Ishikawa (cell line): ENCODE results near the gene SLC18A2.

Experiments used
- CEBPB ChIP-seq: IDR thresholded peaks from 2 replicates; pipeline ENCODE4 v1.6.1; 2012
- CREB1 ChIP-seq: IDR thresholded peaks from 2 replicates; pipeline ENCODE4 v1.6.1; 2012; ENCODE audit warnings: low read depth
- EGR1 ChIP-seq: IDR thresholded peaks from 2 replicates; pipeline ENCODE4 v1.6.1; 2012
- EP300 ChIP-seq: IDR thresholded peaks from 2 replicates; pipeline ENCODE4 v1.6.1; 2012; ENCODE audit warnings: borderline replicate concordance
- FOXM1 ChIP-seq: IDR thresholded peaks from 2 replicates; pipeline ENCODE4 v1.6.1; 2012; ENCODE audit warnings: low read depth, borderline replicate concordance
- NFIC ChIP-seq: IDR thresholded peaks from 2 replicates; pipeline ENCODE4 v1.6.1; 2012
- RAD21 ChIP-seq: IDR thresholded peaks from 2 replicates; pipeline ENCODE4 v1.6.1; 2012; ENCODE audit warnings: low read depth
- REST ChIP-seq: IDR thresholded peaks from 2 replicates; pipeline ENCODE4 v1.6.1; 2012; ENCODE audit warnings: low read depth, mild to moderate bottlenecking
- TAF1 ChIP-seq: IDR thresholded peaks from 2 replicates; pipeline ENCODE4 v1.6.1; 2012; ENCODE audit warnings: low read depth, mild to moderate bottlenecking
- TCF12 ChIP-seq: IDR thresholded peaks from 2 replicates; pipeline ENCODE4 v1.6.1; 2012; ENCODE audit warnings: low read depth
- TEAD4 ChIP-seq: IDR thresholded peaks from 2 replicates; pipeline ENCODE4 v1.6.1; 2012
- YY1 ChIP-seq: IDR thresholded peaks from 2 replicates; pipeline ENCODE4 v1.6.1; 2012; ENCODE audit warnings: low read depth
- ZBTB7A ChIP-seq: IDR thresholded peaks from 2 replicates; pipeline ENCODE4 v1.6.1; 2012; ENCODE audit warnings: low read depth
- TF ChIP-seq, protein P1 (sequence below): IDR thresholded peaks from 2 replicates; pipeline ENCODE4 v1.6.1; 2012
- TF ChIP-seq, protein P2 (sequence below): IDR thresholded peaks from 2 replicates; pipeline ENCODE4 v1.6.1; 2012

SLC18A2 gene

DNA sequence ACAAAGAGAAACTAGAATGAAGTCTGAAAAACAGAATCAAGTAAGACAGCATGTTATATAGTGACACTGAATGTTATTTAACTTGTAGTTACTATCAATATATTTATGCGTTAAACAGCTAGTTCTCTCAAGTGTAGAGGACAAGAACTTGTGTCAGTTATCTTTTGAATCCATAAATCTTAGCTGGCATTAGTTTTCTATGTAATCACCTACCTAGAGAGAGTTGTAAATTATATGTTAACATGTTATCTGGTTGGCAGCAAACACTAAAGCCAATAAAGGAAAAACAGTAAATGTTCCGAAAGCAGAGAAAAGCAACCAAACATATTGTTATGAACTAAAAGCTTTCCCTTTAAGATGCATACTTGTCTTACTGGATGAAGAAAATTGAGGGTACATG is 36.8 kb downstream of the SLC18A2 start:
- TF ChIP-seq REST (no peak), ZBTB7A (no peak), RAD21 (no peak), TAF1 (no peak), TCF12 (no peak)

GRCh38 chr10:117284716-117285494 is 44.0 kb downstream of the SLC18A2 start:
- TF ChIP-seq YY1 (no peak), RAD21 (no peak)
- TF ChIP-seq, protein P1, sequence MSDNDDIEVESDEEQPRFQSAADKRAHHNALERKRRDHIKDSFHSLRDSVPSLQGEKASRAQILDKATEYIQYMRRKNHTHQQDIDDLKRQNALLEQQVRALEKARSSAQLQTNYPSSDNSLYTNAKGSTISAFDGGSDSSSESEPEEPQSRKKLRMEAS, result no peak
- TF ChIP-seq, protein P2, sequence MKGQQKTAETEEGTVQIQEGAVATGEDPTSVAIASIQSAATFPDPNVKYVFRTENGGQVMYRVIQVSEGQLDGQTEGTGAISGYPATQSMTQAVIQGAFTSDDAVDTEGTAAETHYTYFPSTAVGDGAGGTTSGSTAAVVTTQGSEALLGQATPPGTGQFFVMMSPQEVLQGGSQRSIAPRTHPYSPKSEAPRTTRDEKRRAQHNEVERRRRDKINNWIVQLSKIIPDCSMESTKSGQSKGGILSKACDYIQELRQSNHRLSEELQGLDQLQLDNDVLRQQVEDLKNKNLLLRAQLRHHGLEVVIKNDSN, result no peak

DNA sequence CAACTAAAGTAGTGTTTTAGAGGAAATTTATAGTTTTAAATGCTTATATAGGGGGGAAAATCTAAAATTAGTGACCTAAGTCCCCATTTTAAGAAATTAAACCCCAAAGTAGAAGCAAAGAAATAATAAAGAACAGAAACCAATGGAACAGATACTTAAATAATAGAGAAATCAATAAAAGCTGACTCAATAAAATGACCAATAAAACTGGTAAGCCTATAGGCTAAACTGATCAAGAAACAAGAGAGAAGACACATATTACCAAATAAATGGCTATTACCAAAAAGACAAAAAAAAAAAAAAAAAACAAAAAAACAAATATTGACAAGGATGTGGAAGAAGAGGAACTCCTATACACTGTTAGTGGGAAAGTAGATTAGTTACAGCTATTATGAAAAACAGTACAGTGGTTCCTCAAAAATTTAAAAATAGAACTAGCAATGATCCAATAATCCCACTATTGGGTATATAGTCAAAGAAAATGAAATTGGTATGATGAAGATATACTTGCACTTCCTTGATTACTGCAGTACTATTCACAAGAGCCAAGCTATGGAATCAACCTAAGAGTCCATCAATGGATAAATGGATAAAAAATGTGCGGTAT is 53.2 kb downstream of the SLC18A2 start:
- TF ChIP-seq, protein P2, result no peak
- TF ChIP-seq TAF1 (no peak), EGR1 (no peak), FOXM1 (no peak), REST (no peak)

DNA sequence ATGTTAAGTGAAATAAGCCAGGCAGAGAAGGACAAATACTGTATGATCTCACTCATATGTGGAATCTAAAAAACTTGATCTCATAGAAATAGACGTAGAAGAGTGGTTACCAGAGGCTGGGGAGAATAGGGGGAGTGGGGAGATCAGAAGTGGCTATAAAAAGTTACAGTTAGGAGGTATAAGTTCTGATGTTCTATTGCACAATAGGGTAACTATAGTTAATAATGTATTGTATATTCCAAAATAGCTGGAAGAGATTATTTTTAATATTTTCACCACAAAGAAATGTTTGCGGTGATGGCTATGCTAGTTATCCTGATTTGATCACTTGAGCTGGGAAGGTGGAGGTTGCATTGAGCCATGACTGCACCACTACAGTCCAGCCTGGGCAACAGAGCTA is 53.8 kb downstream of the SLC18A2 start:
- TF ChIP-seq NFIC, result no peak
- TF ChIP-seq, protein P1, result no peak
- no peak for TF ChIP-seq TCF12
- TF ChIP-seq TAF1, result no peak
- TF ChIP-seq CREB1, result no peak
- no peak for TF ChIP-seq REST
- no peak for TF ChIP-seq RAD21
- no peak for TF ChIP-seq TEAD4
- TF ChIP-seq EP300, result no peak
- no peak for TF ChIP-seq EGR1
- no peak for TF ChIP-seq FOXM1
- TF ChIP-seq, protein P2, result no peak

- no peak for TF ChIP-seq EP300
- no peak for TF ChIP-seq TCF12
- TF ChIP-seq, protein P1, result no peak
- no peak for TF ChIP-seq REST
- no peak for TF ChIP-seq CREB1
- no peak for TF ChIP-seq NFIC
- no peak for TF ChIP-seq FOXM1
- TF ChIP-seq ZBTB7A, result no peak
- TF ChIP-seq, protein P2, result no peak
- TF ChIP-seq TAF1, result no peak
- TF ChIP-seq CEBPB, result no peak
- no peak for TF ChIP-seq YY1
- no peak for TF ChIP-seq EGR1
- no peak for TF ChIP-seq TEAD4
- TF ChIP-seq RAD21, result no peak
These were observed 57.3 kb downstream of the SLC18A2 start for GRCh38 chr10:117298219-117298618.
